ENCODE results near the gene DYNLRB2.

The DYNLRB2 gene

DNA sequence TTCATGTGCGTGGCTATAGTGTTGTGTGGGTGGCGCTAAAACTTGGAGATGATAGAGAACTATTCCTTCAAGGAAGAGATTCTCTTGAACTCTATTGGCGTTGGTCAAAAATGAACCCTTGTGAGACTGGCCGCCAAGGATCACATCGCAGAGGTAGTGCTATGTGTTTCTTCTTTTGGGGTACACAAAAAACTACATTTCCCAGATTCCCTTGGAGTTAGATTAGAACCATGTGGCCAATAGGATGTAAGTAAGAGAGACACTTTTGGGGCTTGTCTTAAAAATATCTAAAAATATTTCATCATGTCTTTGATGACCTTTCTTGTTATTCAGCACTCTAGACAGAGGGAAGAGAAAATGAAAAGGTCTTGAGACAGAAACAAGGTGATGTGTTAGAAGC is 25.4 kb upstream of the DYNLRB2 start:
- DNase-seq (ENCODE audit: insufficient read length, low spot score) (no peak), FAIRE-seq (no peak)
- no peak for TF ChIP-seq POLR2AphosphoS5 (IDR thresholded peaks at IDR 0.05; ENCODE audit: low read depth, low read length)
- no peak for TF ChIP-seq SPI1 (IDR thresholded peaks at IDR 0.05; ENCODE audit: low read depth, low read length)
- TF ChIP-seq TAF1 (IDR thresholded peaks at IDR 0.05; ENCODE audit: low read depth, low read length) = no peak
- TF ChIP-seq POU2F2 (IDR thresholded peaks at IDR 0.05; ENCODE audit: low read depth, low read length) = no peak
- no peak for TF ChIP-seq PAX5 (IDR thresholded peaks at IDR 0.05; ENCODE audit: insufficient read depth, low read length, severe bottlenecking)

- FAIRE-seq = no peak
- no peak for DNase-seq (ENCODE audit: insufficient read length, low spot score)
- TF ChIP-seq PAX5 (IDR thresholded peaks at IDR 0.05; ENCODE audit: insufficient read depth, low read length, severe bottlenecking) = no peak
- no peak for TF ChIP-seq POU2F2 (IDR thresholded peaks at IDR 0.05; ENCODE audit: low read depth, low read length)
- TF ChIP-seq POLR2AphosphoS5 (IDR thresholded peaks at IDR 0.05; ENCODE audit: low read depth, low read length) = no peak
- no peak for TF ChIP-seq POLR2A (IDR thresholded peaks at IDR 0.05; ENCODE audit: low read depth, low read length)
Measured at GRCh38 chr16:80517846-80518245, 22.9 kb upstream of the DYNLRB2 start.

DNA sequence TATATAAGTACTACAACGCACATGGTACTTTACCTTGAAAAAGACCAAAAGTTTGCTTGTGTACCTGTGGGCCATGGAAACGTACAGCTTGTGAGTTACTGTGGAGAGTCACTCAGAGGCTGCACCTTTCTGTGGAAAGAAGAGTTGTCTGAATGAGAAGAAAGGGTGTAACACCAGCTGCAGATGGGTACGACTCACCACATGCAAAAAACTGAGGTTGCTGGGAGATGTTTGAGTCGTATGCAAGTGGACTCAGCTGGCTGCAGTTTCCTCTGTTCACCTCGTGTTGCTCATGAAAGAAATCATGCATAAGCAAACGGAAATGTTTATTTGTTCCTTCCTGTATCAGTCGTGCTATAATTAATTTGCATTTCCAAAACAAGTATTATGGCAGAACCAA is 22.4 kb upstream of the DYNLRB2 start:
- DNase-seq (ENCODE audit: insufficient read length, low spot score) (peak; percentile 20), FAIRE-seq (peak; percentile 56)
- TF ChIP-seq SPI1 (IDR thresholded peaks at IDR 0.05; ENCODE audit: low read depth, low read length) (no peak), POU2F2 (IDR thresholded peaks at IDR 0.05; ENCODE audit: low read depth, low read length) (no peak), POLR2AphosphoS5 (IDR thresholded peaks at IDR 0.05; ENCODE audit: low read depth, low read length) (no peak), PAX5 (IDR thresholded peaks at IDR 0.05; ENCODE audit: insufficient read depth, low read length, severe bottlenecking) (no peak), TAF1 (IDR thresholded peaks at IDR 0.05; ENCODE audit: low read depth, low read length) (no peak), POLR2A (IDR thresholded peaks at IDR 0.05; ENCODE audit: low read depth, low read length) (no peak)

DNA sequence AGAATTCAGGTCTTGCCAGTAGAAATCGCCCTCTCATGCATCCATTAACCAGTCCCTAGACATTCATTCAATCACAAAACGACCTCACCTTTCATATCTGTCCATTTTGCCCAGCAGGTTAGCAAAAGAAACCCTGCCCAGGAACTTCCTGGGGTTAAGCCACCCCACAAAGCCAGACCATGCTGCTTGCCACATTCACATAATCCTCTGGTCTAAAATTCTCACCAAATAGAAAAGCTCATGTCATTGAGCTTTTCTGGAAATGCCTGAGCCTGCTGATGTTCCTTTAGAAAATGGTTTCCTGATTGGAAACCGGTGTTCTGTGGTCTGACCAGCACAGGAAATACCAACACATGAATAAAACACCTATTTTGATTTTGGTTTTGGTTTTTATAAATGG is 21.6 kb upstream of the DYNLRB2 start:
- no peak for FAIRE-seq
- TF ChIP-seq POLR2AphosphoS5 (IDR thresholded peaks at IDR 0.05; ENCODE audit: low read depth, low read length) (no peak), POLR2A (IDR thresholded peaks at IDR 0.05; ENCODE audit: low read depth, low read length) (no peak), PAX5 (IDR thresholded peaks at IDR 0.05; ENCODE audit: insufficient read depth, low read length, severe bottlenecking) (no peak), TAF1 (IDR thresholded peaks at IDR 0.05; ENCODE audit: low read depth, low read length) (no peak), SPI1 (IDR thresholded peaks at IDR 0.05; ENCODE audit: low read depth, low read length) (no peak), POU2F2 (IDR thresholded peaks at IDR 0.05; ENCODE audit: low read depth, low read length) (no peak)

DNA sequence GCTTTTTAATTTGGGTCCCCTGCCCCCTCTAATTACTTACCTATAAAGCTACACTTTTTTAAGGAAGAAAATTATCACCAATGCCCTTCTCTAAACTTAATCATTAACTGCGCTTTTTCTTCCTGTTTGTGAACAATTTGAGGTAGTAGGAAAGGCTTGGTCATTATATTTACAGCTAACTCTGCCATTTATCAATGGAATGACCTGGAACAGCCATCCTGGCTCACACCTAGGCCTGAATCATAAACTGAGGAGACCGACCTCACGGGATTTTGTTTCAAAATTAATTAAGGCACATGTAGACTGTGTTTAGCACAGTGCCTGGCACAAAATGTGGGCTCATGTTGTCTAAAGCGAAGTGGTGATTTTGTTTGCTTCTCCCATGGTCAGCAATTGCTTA is 15.4 kb upstream of the DYNLRB2 start:
- TF ChIP-seq SPI1 (IDR thresholded peaks at IDR 0.05; ENCODE audit: low read depth, low read length) = no peak
- TF ChIP-seq PAX5 (IDR thresholded peaks at IDR 0.05; ENCODE audit: insufficient read depth, low read length, severe bottlenecking) = no peak
- FAIRE-seq (no peak), DNase-seq (ENCODE audit: insufficient read length, low spot score) (no peak)

More for the DNA sequence above, 21.6 kb upstream of the DYNLRB2 start:
- DNase-seq (ENCODE audit: insufficient read length, low spot score) = no peak

GRCh38 chr16:80526418-80527061 is 14.3 kb upstream of the DYNLRB2 start:
- DNase-seq (ENCODE audit: insufficient read length, low spot score) (no peak), FAIRE-seq (peak; percentile 85)
- TF ChIP-seq SPI1 (IDR thresholded peaks at IDR 0.05; ENCODE audit: low read depth, low read length) (no peak), POLR2AphosphoS5 (IDR thresholded peaks at IDR 0.05; ENCODE audit: low read depth, low read length) (no peak), POU2F2 (IDR thresholded peaks at IDR 0.05; ENCODE audit: low read depth, low read length) (no peak), POLR2A (IDR thresholded peaks at IDR 0.05; ENCODE audit: low read depth, low read length) (no peak), TAF1 (IDR thresholded peaks at IDR 0.05; ENCODE audit: low read depth, low read length) (no peak), PAX5 (IDR thresholded peaks at IDR 0.05; ENCODE audit: insufficient read depth, low read length, severe bottlenecking) (no peak)

- peak; percentile 87 for FAIRE-seq
- TF ChIP-seq SPI1 (IDR thresholded peaks at IDR 0.05; ENCODE audit: low read depth, low read length) (peak; percentile 70), PAX5 (IDR thresholded peaks at IDR 0.05; ENCODE audit: insufficient read depth, low read length, severe bottlenecking) (no peak), POLR2A (IDR thresholded peaks at IDR 0.05; ENCODE audit: low read depth, low read length) (no peak), POLR2AphosphoS5 (IDR thresholded peaks at IDR 0.05; ENCODE audit: low read depth, low read length) (no peak), POU2F2 (IDR thresholded peaks at IDR 0.05; ENCODE audit: low read depth, low read length) (peak; percentile 71; the same call in 1 of the 2 replicates)
- peak; percentile 32 for DNase-seq (ENCODE audit: insufficient read length, low spot score)
Measured at GRCh38 chr16:80527297-80527696, 13.5 kb upstream of the DYNLRB2 start.

DNA sequence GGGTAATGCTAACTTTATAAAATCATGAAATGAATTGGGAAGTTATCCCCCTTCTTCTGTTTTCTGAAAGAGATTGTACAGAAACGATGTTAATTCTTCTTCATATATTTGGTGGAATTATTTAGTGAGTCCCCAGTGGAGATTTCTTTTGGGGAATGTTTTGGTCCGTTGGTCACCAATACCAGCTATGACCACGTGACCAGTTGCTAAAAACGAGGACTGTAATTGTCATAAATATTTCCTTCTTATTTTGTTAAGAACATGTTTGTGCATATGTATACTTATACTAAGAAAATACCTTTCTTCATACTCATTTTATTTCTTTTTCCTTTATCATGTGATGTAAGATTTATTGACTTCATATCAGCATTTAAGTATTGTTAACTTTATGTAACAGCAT is 10.3 kb upstream of the DYNLRB2 start:
- no peak for DNase-seq (ENCODE audit: insufficient read length, low spot score)
- no peak for TF ChIP-seq POLR2AphosphoS5 (IDR thresholded peaks at IDR 0.05; ENCODE audit: low read depth, low read length)
- no peak for TF ChIP-seq PAX5 (IDR thresholded peaks at IDR 0.05; ENCODE audit: insufficient read depth, low read length, severe bottlenecking)
- TF ChIP-seq TAF1 (IDR thresholded peaks at IDR 0.05; ENCODE audit: low read depth, low read length) = no peak
- no peak for TF ChIP-seq POLR2A (IDR thresholded peaks at IDR 0.05; ENCODE audit: low read depth, low read length)
- no peak for TF ChIP-seq SPI1 (IDR thresholded peaks at IDR 0.05; ENCODE audit: low read depth, low read length)
- TF ChIP-seq POU2F2 (IDR thresholded peaks at IDR 0.05; ENCODE audit: low read depth, low read length) = no peak
- no peak for FAIRE-seq

GRCh38 chr16:80536238-80536637 is 4.6 kb upstream of the DYNLRB2 start:
- DNase-seq (ENCODE audit: insufficient read length, low spot score) (no peak), FAIRE-seq (no peak)
- TF ChIP-seq TAF1 (IDR thresholded peaks at IDR 0.05; ENCODE audit: low read depth, low read length) (no peak), POU2F2 (IDR thresholded peaks at IDR 0.05; ENCODE audit: low read depth, low read length) (no peak), PAX5 (IDR thresholded peaks at IDR 0.05; ENCODE audit: insufficient read depth, low read length, severe bottlenecking) (no peak), POLR2A (IDR thresholded peaks at IDR 0.05; ENCODE audit: low read depth, low read length) (no peak), POLR2AphosphoS5 (IDR thresholded peaks at IDR 0.05; ENCODE audit: low read depth, low read length) (no peak), SPI1 (IDR thresholded peaks at IDR 0.05; ENCODE audit: low read depth, low read length) (no peak)

DNA sequence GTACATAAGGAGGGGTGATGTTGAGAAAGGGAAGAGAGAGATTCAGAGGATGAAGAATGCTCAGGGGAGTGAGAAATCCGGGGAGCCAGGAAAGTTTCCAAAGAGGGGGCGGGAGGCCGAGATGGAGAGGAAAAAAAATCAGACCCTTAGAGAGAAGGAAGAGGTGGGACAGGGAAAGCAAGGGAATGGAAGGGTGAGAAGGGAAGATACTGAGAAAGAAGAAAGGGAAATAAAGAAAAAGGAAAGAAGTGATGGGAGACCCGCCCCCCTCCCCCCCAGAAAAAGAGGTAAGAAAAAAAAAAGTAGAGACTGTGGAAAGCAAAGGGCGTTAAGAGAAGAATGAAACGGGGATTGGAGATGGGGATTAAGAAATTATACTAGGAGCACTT is 507 bp downstream of the DYNLRB2 start:
- FAIRE-seq = no peak
- TF ChIP-seq PAX5 (IDR thresholded peaks at IDR 0.05; ENCODE audit: insufficient read depth, low read length, severe bottlenecking) = no peak
- no peak for TF ChIP-seq POLR2AphosphoS5 (IDR thresholded peaks at IDR 0.05; ENCODE audit: low read depth, low read length)
- TF ChIP-seq SPI1 (IDR thresholded peaks at IDR 0.05; ENCODE audit: low read depth, low read length) = no peak
- TF ChIP-seq POLR2A (IDR thresholded peaks at IDR 0.05; ENCODE audit: low read depth, low read length) = no peak
- no peak for TF ChIP-seq POU2F2 (IDR thresholded peaks at IDR 0.05; ENCODE audit: low read depth, low read length)
- TF ChIP-seq TAF1 (IDR thresholded peaks at IDR 0.05; ENCODE audit: low read depth, low read length) = no peak
- no peak for DNase-seq (ENCODE audit: insufficient read length, low spot score)
